Keratinocyte (primary cell): ENCODE results near the gene GLP2R. TPM values are rescaled to one million over a fixed set of nuclear protein-coding genes. Genes with fewer than 3 reads are reported as not detected.
"Not testable (repeated sequence)": the region's sequence is repeated elsewhere in the genome, so short reads cannot be mapped to it uniquely, and the experiment has no call there.

Experiments
- DNase-seq: peaks from one replicate; pipeline ENCODE4 v3.0.0-alpha.2; 2011; ENCODE audit warnings: low read depth, missing footprints, low spot score
- FAIRE-seq: peaks from 2 replicates; lab custom pipeline; 2011; peaks lifted over from hg19 to GRCh38; lab: Jason Lieb, UNC
- H2AFZ ChIP-seq: 2 replicates; pipeline ENCODE4 v1.6.0; 2012; ENCODE audit warnings: low read length, control low read depth, inconsistent platforms; ENCODE audit not compliant: control insufficient read depth
- H3K27ac ChIP-seq: 2 replicates; pipeline ENCODE4 v1.5.1; 2011; ENCODE audit warnings: low read length; ENCODE audit not compliant: control insufficient read depth, insufficient read depth
- H3K27me3 ChIP-seq: 3 replicates; pipeline ENCODE4 v1.6.0; 2011; ENCODE audit warnings: low read length; ENCODE audit not compliant: control insufficient read depth, insufficient read depth; ENCODE audit errors: extremely low read depth
- H3K36me3 ChIP-seq, 2 experiments: 2 replicates in 1 of 2; 3 replicates in 1 of 2; pipeline ENCODE4 v1.5.1; 2011; ENCODE audit warnings: low read length in 2 of 2, mild to moderate bottlenecking in 1 of 2; ENCODE audit not compliant: control insufficient read depth in 2 of 2, insufficient read depth in 2 of 2; ENCODE audit errors: extremely low read depth in 1 of 2
- H3K4me1 ChIP-seq: 3 replicates; pipeline ENCODE4 v1.5.1; 2011; ENCODE audit warnings: low read length; ENCODE audit not compliant: control insufficient read depth, insufficient read depth; ENCODE audit errors: extremely low read depth
- H3K4me2 ChIP-seq: 3 replicates; pipeline ENCODE4 v1.6.0; 2011; ENCODE audit warnings: low read depth, low read length; ENCODE audit not compliant: control insufficient read depth, insufficient read depth; ENCODE audit errors: extremely low read depth
- H3K4me3 ChIP-seq, 3 experiments: fragments of 200-600 bp in 1 of 3; sonication (generic) in 1 of 3; 2 replicates in 2 of 3; 3 replicates in 1 of 3; pipeline ENCODE4 v1.5.1; 2011 to 2016; ENCODE audit warnings: low read length in 3 of 3, mild to moderate bottlenecking in 3 of 3, control low read depth in 2 of 3, inconsistent platforms in 1 of 3, low read depth in 1 of 3, mixed read lengths in 1 of 3, mixed run types in 1 of 3, moderate library complexity in 1 of 3; ENCODE audit not compliant: control insufficient read depth in 2 of 3, insufficient read depth in 2 of 3; ENCODE audit errors: extremely low read depth in 1 of 3
- H3K79me2 ChIP-seq: 2 replicates; pipeline ENCODE4 v1.6.0; 2012; ENCODE audit warnings: low read length; ENCODE audit not compliant: control insufficient read depth, insufficient read depth
- H3K9ac ChIP-seq: 3 replicates; pipeline ENCODE4 v1.6.0; 2011; ENCODE audit warnings: low read length; ENCODE audit not compliant: control insufficient read depth, insufficient read depth; ENCODE audit errors: extremely low read depth
- H3K9me1 ChIP-seq: 3 replicates; pipeline ENCODE4 v1.6.0; 2011; ENCODE audit warnings: low read length; ENCODE audit not compliant: control insufficient read depth, insufficient read depth; ENCODE audit errors: extremely low read depth
- H3K9me3 ChIP-seq: 2 replicates; pipeline ENCODE4 v1.5.1; 2012; ENCODE audit warnings: low read depth, low read length; ENCODE audit not compliant: control insufficient read depth
- H4K20me1 ChIP-seq: 3 replicates; pipeline ENCODE4 v1.6.0; 2011; ENCODE audit warnings: low read length; ENCODE audit not compliant: control insufficient read depth, insufficient read depth; ENCODE audit errors: extremely low read depth
- EZH2 ChIP-seq: IDR thresholded peaks from one replicate; pipeline ENCODE4 v1.6.1; 2012; ENCODE audit warnings: inconsistent platforms, mild to moderate bottlenecking, low read length, moderate library complexity
- dilution Hi-C: fragments of 300-500 bp; cut with MboI; formaldehyde crosslinking; loops from one replicate; pipeline ENCODE4 v1.7.0; 2020; ENCODE audit warnings: low sequenced_read_pairs; ENCODE audit not compliant: extremely low pct_ligation_motif_present
- polyA plus RNA-seq, 5 experiments: library from polyadenylated mRNA; depleted of rRNA in 3 of 5; stranded (reverse) in 3 of 5; stranded (forward) in 1 of 5; unstranded in 1 of 5; fragments of >200 nt; gene quantifications; 1 replicate in 1 of 5; 2 replicates in 3 of 5; 3 replicates in 1 of 5; pipeline versions ENCODE4 v1.2.1 to v1.2.3, GENCODE V29; 2011 to 2012; ENCODE audit warnings: missing spikeins in 2 of 5, low read depth in 1 of 5, low replicate concordance in 1 of 5
- TF ChIP-seq, protein P1 (sequence below), 3 experiments: IDR thresholded peaks in 1 of 3; conservative IDR thresholded peaks in 1 of 3; optimal IDR thresholded peaks in 1 of 3; 2 replicates in 2 of 3; 3 replicates in 1 of 3; pipeline versions ENCODE3 to v1.5.1; 2011; ENCODE audit warnings: low read length in 3 of 3, mild to moderate bottlenecking in 3 of 3, moderate library complexity in 2 of 3, control low read depth in 1 of 3, inconsistent platforms in 1 of 3; ENCODE audit not compliant: insufficient read depth in 2 of 3; ENCODE audit errors: extremely low read depth in 1 of 3

GLP2R gene
- polyA plus RNA-seq, 1 donor (not counting 4 experiments of a cell fraction or from before 2014, with no cell fraction given), result not detected

DNA sequence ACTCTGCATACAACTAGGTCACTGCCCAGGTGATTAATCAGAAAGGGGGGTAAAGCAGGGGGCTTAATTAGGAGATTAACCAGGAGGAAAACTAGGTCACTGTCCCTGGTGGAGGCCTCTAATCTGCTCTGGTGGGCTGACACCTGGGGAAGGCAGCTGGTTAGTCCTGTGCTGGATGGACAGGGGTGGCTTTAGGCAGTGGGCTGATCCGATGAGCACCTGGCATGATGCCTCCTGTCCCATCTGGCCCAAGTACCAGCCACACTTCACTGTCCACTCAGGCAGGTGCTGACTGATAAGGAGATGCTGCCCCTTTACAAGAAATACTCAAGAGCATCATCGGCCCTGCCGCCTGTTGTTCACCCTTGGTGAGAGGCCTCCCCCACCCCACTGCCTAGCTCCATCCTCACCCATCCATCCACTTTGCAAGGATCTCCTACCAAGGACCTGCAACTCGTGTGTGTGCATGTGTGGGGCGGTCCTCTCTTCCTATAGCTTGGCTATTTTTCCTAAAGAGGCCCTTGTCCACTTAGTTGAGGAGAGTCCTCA, 93.2 kb downstream of the GLP2R start:
- Histone ChIP-seq H4K20me1 (no peaks in the 10 kb centered on the region), H3K9me1 (no peaks in the 10 kb centered on the region), H3K9ac (no peak overlapping the region), H2AFZ (no peak overlapping the region), H3K4me1 (no peaks in the 10 kb centered on the region), H3K4me2 (no peak overlapping the region), H3K36me3 (no peaks in the 10 kb centered on the region), H3K79me2 (no peaks in the 10 kb centered on the region), H3K4me3 (no peak overlapping the region), H3K27me3 (no peaks in the 10 kb centered on the region), H3K27ac (no peak overlapping the region), H3K9me3 (peaks cover 2% of the 10 kb centered on the region)
- dilution Hi-C loops, result no loop called here
- FAIRE-seq (no peak), DNase-seq (no peak)
- TF ChIP-seq, protein P1, sequence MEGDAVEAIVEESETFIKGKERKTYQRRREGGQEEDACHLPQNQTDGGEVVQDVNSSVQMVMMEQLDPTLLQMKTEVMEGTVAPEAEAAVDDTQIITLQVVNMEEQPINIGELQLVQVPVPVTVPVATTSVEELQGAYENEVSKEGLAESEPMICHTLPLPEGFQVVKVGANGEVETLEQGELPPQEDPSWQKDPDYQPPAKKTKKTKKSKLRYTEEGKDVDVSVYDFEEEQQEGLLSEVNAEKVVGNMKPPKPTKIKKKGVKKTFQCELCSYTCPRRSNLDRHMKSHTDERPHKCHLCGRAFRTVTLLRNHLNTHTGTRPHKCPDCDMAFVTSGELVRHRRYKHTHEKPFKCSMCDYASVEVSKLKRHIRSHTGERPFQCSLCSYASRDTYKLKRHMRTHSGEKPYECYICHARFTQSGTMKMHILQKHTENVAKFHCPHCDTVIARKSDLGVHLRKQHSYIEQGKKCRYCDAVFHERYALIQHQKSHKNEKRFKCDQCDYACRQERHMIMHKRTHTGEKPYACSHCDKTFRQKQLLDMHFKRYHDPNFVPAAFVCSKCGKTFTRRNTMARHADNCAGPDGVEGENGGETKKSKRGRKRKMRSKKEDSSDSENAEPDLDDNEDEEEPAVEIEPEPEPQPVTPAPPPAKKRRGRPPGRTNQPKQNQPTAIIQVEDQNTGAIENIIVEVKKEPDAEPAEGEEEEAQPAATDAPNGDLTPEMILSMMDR (optimal IDR thresholded peaks at IDR 0.05 in 1 of 3, IDR thresholded peaks at IDR 0.05 in 1 of 3, conservative IDR thresholded peaks at IDR 0.05 in 1 of 3; ENCODE audit: extremely low read depth in 1 of 3, insufficient read depth in 2 of 3, low read length in 3 of 3), result no peak
- no peak for TF ChIP-seq EZH2

GRCh38 chr17:9921216-9921615, 95.5 kb downstream of the GLP2R start:
- H4K20me1 ChIP-seq, dilution Hi-C loops, H3K4me2 ChIP-seq, FAIRE-seq, H2AFZ ChIP-seq, H3K9me1 ChIP-seq, H3K27me3 ChIP-seq, H3K4me1 ChIP-seq, DNase-seq, H3K4me3 ChIP-seq, H3K27ac ChIP-seq, H3K36me3 ChIP-seq, H3K79me2 ChIP-seq, H3K9me3 ChIP-seq, H3K9ac ChIP-seq: not testable (repeated sequence)
